GM21576 (cell line): ENCODE measurements around the gene CGN.

Source experiments
- ATAC-seq: cut with Tn5 transposase; IDR thresholded peaks from one replicate; pipeline ENCODE4 v1.9.1; 2021; ENCODE audit warnings: mild to moderate bottlenecking, moderate library complexity; ENCODE audit not compliant: unreplicated experiment

The CGN gene

DNA sequence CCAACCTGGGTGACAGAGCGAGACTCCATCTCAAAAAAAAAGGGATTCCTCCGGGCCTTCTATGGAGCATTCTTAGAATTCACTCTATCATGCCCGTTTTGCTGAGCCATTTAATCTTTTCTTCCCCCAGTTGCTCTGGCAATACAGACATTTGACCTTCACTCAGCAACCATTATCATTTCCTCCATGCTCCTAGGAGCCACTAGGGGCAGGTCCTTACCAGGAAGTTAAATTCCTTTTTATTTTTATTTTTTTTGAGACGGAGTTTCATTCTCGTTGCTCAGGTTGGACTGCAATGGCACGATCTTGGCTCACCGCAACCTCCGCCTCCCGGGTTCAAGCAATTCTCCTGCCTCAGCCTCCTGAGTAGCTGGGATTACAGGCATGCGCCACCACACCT is 9.7 kb upstream of the CGN start:
- ATAC-seq: no peak

GRCh38 chr1:151502035-151502700 is 9.0 kb upstream of the CGN start:
- no peak for ATAC-seq

DNA sequence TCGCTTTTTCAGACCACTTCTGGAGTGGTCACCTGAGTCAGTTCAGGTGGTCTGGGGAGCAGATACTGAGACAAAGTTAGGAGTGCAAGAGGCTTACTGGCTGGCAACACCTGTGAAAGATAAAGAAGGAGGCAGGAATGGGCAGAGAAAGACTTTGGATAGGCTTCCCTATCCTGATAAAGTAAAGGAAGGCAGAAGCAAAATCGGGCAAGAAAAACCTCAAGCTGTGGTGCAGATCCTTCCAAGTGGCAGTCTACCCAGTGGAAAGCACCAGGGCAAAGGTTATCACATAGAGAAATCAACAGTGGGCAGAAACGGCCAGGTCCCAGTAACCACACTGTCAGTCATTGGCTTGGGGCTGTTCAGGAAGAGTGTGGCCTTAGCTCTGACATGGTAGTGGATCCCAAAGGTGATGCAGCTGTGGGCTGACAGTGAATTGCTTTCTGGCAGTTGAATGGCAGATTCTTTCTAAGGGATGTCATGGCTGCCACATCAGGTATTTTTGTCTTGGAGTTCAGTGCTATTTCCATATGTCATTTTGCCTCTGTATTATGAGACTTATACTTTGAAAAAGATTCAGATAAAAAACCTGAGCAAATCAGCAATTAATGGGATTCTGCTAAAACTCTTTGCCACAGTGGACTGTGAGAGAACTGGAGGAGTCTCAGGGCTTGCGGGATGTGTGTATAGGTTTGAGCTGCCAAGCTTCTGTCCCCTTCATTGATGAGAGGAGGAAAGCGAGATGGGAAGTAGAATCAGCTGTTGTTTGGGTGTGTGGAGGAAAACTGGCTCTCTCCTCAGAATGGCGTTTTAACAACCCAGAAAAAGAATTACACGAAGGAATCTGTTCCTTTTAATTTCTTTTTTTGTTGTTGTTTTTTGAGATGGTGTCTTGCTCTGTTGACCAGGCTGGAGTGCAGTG is 8.1 kb upstream of the CGN start:
- ATAC-seq: no peak

DNA sequence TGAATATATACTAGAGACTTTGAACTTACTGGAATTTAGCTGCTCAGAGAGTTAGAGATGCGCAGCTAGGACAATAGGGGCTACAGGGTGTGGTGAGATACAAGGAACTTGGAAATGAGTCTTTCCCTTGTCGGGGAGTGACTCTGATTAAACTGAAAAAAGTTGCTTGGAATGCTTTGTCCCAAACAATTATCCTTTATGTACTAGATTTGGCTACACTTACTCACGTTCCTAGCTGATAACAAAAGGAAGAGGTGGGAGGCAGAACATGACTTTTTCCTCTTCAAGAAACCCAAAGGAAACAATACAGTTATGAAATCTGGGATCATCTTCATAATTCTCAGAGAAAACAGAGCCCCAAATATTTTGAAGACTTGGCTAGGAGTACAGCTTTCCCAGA is 6.9 kb upstream of the CGN start:
- ATAC-seq: no peak

DNA sequence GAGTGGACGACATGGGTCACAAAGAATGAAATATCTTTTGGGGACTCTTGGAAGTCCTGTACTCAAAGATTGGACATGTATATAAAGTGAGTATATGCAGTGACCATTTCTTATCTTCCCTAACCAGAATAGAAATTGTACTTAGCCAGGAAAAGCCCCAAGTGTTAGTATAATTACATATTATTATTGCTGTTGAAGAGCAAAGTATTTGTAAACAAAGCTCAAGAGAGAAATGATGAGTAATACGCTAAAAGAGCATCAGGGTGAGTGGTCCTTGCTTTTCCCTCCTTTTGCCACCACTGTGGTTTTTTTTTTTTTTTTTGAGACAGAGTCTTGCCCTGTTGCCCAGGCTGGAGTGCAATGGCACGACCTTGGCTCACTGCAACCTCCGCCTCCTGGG is 6.4 kb upstream of the CGN start:
- ATAC-seq: no peak

GRCh38 chr1:151508833-151509232 is 2.4 kb upstream of the CGN start:
- no peak for ATAC-seq

- no peak for ATAC-seq
These were observed 1.7 kb upstream of the CGN start for GRCh38 chr1:151509350-151510019.

DNA sequence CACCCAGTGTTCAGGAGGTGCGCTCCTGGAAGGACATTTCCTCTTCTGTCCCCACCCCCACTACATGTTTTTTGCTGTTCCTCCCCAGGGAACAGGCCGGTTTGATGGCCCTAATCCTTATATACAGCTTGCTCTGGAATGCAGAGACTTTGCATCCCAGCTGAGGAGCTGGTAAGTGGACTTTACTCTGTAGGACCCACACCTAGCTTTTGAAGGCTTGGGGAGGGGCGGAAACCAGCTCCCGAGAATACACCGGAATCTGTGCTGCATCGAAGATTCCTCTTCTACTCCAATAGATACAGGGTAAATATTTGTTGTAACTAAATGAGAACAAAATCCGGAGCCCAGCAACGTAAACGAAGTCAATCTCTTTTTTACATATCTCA is 1.2 kb upstream of the CGN start:
- no peak for ATAC-seq

GRCh38 chr1:151510614-151510956 is 602 bp upstream of the CGN start:
- no peak for ATAC-seq

- peak; percentile 15 for ATAC-seq
These were observed 539 bp downstream of the CGN start for GRCh38 chr1:151511636-151512215.

- no peak for ATAC-seq
These were observed 1.1 kb downstream of the CGN start for GRCh38 chr1:151512326-151512725.

DNA sequence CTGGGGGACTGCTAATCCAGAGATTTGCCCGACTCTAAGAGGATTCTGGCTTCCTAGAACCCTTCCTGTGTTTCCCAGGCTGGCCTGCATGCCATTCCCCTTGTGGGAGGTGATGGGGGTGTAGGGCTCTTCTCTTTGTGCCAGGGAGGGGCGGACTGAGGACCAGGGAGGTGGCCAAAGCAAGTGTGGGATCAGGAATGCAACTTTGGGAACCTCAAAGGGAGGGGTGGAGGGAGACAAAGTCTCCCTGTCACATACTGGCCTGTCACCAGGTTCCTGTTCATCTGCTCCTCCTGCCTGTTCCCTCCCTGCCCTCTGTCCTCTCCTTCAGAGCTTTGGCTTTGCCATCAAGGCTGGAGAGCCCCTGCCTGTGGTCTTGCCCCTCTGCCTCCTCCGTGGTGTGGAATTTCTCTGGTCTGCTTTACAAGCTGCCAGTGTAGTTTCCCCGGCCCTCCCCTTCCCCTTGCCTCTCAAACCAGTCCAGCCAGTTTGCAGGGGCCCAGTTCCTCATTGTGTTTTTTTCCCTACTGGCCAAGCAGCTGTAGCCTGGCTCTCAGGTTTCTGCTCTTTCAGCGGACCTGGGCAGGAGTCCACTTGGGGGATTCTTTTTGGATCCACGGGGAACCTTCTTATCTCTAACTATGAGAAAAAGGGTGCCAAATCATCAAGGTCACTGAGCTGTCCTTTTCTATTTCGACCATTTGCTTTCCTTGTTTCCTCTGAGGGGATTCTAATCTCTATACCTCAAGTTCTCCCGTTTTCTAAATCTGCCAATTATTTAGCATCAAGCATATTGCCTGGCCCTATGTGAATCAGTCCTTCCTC is 1.8 kb downstream of the CGN start:
- no peak for ATAC-seq

GRCh38 chr1:151513626-151514121 is 2.5 kb downstream of the CGN start:
- no peak for ATAC-seq

GRCh38 chr1:151514366-151514765 is 3.2 kb downstream of the CGN start:
- no peak for ATAC-seq

DNA sequence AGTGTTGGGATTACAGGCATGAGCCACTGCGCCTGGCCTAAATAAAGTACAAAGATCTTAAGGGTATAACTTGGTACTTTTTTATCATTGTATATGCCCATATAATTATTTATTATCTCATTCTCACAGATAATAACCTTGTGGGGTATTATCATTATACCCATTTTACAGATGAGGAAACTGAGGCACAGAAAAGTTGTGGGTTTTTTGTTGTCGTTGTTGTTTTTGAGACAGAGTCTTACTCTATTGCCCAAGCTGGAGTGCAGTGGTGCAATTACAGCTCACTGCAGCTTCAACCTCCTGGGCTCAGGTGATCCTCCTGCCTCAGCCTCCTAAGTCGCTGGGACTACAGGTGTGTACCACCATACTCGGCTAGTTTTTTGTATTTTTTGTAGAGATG is 4.1 kb downstream of the CGN start:
- no peak for ATAC-seq

DNA sequence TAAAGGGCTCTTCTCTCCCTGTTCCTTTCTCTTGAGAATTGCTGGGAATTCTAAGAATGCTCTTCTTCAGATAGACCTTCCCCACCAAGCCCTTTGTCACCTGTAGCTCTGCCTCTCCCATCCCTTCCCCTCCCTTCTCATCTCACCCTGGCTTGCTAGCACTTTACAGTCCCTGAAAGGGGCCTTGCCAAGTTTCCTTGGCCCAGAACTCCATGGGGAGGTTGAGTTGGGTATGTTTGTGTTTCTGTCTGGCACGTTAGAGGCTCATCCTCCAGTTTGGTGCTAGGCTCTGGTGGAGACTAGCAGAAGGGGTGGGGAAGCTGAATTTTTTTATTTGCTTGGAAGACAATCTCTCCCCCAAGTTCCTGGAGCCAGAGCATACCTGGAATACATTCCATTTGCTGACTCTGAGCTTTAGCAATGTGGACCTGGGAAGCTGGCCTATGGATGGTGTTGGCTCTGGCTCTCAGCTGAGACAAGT is 4.9 kb downstream of the CGN start:
- no peak for ATAC-seq

DNA sequence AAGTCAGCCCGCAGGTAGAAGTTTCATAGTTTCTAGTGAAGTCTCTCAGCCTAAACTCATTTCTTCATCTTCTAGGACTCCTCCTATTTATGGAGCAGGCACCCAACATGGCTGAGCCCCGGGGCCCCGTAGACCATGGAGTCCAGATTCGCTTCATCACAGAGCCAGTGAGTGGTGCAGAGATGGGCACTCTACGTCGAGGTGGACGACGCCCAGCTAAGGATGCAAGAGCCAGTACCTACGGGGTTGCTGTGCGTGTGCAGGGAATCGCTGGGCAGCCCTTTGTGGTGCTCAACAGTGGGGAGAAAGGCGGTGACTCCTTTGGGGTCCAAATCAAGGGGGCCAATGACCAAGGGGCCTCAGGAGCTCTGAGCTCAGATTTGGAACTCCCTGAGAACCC is 7.2 kb downstream of the CGN start:
- ATAC-seq: no peak

DNA sequence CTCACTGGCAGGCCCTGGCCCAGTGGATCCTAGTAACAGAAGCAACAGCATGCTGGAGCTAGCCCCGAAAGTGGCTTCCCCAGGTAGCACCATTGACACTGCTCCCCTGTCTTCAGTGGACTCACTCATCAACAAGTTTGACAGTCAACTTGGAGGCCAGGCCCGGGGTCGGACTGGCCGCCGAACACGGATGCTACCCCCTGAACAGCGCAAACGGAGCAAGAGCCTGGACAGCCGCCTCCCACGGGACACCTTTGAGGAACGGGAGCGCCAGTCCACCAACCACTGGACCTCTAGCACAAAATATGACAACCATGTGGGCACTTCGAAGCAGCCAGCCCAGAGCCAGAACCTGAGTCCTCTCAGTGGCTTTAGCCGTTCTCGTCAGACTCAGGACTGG is 7.7 kb downstream of the CGN start:
- no peak for ATAC-seq

DNA sequence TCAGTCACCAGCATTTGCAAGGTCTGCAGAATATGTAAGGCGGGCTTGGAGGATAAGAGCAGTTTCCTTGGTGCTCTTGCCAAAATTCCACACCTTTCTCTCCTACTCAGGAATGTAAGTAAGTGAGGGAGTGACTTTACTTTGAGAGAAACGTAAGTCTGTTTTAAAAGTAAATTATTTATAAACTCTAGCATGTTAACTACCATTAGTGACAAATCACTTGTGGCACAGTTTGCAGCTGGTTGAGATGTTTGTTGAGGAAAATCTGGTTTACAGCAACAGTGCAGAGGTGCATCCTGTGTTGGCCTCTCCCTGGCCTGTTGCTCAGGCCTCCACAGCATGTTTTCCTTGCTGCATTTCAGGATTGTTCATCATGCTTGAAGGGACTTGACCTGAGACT is 8.5 kb downstream of the CGN start:
- ATAC-seq: no peak

- no peak for ATAC-seq
These were observed 9.2 kb downstream of the CGN start for GRCh38 chr1:151520359-151520758.
